ENCODE results near the gene SLC38A9.
"Not testable (repeated sequence)": the region's sequence is repeated elsewhere in the genome, so short reads cannot be mapped to it uniquely, and the experiment has no call there.

The SLC38A9 gene, protein sequence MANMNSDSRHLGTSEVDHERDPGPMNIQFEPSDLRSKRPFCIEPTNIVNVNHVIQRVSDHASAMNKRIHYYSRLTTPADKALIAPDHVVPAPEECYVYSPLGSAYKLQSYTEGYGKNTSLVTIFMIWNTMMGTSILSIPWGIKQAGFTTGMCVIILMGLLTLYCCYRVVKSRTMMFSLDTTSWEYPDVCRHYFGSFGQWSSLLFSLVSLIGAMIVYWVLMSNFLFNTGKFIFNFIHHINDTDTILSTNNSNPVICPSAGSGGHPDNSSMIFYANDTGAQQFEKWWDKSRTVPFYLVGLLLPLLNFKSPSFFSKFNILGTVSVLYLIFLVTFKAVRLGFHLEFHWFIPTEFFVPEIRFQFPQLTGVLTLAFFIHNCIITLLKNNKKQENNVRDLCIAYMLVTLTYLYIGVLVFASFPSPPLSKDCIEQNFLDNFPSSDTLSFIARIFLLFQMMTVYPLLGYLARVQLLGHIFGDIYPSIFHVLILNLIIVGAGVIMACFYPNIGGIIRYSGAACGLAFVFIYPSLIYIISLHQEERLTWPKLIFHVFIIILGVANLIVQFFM

DNA sequence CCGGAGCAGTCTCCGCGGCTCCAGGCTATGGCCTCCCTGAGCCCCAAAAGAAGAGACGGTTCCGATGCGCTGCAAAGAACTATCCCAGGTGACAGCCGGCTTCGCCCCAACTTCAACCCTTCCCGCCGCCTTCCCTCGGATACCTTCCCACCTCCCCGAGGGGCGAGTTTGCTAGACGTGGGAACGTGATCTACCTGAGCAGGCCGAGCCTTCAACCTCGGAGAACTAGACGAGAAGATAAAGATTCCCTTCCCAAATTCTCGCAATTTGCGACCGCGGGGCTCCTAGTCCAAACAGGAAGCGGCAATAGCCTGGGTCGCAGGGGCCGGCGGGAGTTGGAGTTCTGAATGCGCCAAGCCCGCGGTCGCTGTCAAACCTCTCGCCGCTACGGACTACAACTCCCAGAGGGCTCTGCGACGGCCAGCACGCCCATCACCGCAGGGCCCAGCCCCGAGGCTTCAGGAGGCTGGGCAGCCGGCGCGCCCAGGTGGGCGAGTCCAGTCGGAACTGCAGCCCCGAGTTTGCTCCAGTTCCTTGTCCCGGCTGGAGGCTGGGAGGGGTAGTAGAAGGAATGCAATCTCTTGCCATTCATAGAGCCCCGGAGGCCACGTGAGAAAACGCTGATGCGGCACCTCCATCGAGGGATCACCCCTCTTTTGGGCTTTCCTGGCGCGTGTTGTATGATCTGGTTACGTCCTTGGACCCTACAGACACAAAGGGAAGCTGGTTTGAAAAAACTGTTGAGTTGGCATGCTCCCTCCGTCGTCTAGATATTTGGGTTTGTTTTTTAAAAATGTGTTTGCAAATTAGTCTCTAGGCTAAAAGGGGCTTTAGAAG, at the start of gene SLC38A9:
Gene SLC38A9 (minus strand): TSS at position 302 of the 837 bp plus-strand sequence. CDS start 14,366 bp downstream, outside the sequence.
- in situ Hi-C loops (cut with HindIII; ENCODE audit: low sequenced_read_pairs), result no loop called here

DNA sequence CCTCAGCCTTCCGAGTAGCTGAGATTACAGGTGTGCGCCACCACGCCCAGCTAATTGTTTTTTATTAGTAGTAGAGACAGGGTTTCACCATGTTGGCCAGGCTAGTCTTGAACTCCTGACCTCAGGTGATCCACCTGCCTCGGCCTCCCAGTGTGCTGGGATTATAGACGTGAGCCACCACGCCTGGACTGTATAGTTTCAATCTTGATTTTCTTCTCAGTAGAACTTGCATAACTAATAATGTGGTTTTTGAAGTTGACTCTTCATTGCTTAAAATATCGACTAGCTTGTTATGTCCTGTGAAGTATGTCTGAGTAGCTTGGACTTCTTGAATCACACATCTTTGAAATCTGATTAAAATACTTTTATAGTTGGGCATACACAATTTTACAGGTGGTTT, 49.6 kb upstream of the SLC38A9 start:
- in situ Hi-C loops (cut with HindIII; ENCODE audit: low sequenced_read_pairs), result not testable (repeated sequence)

DNA sequence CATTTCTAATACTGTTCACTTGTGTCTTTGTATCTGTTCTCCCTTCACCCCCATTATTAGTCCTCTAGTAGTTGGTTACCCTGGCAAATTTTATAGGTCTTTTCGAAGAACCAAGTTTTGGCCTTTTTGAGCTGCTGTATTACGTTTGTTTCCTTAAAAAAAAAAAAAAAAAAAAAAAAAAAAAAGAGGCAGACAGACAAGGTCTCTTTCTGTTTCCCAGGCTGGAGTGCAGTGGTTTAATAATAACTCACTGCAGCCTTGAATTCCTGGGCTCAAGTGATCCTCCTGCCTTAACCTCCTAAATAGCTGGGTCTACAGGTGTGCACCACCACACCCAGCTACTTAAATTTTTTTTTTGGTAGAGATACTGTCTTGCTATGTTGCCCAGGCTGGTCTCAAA, 46.6 kb upstream of the SLC38A9 start:
- in situ Hi-C loops (cut with HindIII; ENCODE audit: low sequenced_read_pairs), result no loop called here

DNA sequence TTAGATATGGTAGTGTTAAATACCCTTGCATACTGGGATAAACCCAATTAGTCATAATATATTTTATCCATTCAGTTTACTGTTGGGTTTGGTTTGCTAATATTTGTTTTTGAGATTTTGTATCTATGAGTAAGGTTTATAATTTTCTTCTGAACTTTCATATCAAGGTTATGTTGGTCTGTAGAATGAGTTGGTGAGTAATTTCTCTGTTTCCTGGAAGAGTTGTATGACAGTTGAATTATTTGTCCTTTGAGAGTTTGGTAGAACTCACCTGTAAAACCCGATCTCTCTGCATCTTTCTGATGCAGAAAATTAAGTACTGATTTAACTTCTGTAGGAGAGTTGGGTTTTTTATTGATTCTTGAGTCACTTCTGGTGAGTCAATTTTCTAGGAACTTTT, 46.1 kb upstream of the SLC38A9 start:
- in situ Hi-C loops (cut with HindIII; ENCODE audit: low sequenced_read_pairs), result no loop called here

DNA sequence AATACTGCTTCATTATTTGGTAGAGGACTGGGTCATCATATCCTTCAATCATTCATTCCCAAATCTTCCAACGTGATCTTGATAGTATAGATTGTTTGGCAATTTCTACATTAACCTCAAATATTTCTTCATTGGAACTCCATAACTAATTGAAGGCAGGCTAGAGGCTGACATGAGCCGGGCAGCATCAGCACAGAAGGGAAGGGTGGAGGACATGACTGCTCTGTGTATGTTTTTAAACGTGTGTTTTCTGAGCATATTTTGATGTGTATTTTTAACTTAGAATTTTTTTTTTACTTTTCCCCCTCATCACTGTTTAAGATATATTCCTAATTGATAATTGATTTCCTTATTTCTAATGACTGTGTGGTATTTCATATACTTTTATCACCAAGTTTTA, 38.4 kb upstream of the SLC38A9 start:
- in situ Hi-C loops (cut with HindIII; ENCODE audit: low sequenced_read_pairs), result no loop called here

DNA sequence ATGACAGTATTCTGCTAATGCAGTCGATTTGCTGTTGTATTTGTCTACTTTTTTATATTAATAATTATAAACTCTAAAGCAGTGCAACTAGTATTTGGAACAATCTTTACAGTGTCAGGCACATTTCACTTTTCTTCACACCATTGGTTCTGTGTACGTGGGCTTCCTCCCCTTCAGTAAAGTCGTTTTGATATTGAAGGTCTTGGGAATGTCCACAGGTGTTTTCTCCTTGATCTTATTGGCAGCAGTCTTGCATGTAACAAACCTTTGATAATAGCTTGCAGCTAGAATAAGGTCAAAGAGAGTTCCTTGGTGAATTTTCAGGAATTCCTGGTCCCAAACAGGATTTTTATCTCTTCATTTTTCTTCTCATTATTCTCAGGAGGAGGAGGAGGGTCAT, 37.9 kb upstream of the SLC38A9 start:
- in situ Hi-C loops (cut with HindIII; ENCODE audit: low sequenced_read_pairs), result no loop called here

DNA sequence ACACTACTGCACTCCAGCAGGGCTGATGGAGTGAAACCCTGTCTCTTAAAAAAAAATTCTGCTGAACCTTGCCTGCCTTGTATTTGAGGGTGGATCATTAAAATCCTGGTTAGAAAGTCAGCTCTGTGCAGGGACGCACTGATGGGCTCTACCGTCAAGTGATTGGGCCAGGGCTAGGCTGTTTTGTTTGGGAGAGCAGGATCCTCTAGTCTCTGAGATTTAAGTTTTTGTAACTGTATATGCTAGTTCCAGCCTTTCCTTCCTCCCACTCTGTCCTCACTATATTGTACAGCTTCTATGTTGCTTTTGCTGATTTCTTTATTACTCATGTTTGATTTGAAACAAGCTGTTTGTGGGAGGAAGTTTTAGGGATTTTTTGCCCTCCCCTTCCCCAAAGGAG, 37.3 kb upstream of the SLC38A9 start:
- in situ Hi-C loops (cut with HindIII; ENCODE audit: low sequenced_read_pairs), result no loop called here

DNA sequence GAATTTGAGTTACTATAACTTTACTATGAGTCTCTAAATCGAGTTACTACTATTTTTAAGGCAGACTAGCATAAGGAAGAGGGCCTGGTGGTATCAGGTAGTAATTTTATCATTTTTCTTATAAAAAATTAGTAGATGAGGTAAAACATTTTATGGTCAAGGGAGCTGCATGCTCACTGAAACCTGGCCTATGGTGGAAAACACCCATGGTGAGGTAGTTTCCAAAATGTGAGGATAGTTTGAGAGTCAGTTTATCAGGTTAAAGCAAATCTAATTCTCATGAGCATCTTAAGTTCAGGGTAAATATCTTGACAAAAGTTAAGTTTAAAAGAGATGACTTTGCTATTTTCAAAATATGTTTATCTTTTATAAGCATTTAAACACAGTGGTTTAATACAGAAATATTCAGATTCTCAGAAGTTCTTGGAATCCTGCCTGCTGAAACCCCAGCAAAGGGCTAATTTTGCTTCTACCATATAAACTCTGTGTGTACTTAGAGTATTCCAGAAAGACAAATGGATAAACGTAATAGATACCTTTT, 35.7 kb upstream of the SLC38A9 start:
- in situ Hi-C loops (cut with HindIII; ENCODE audit: low sequenced_read_pairs), result no loop called here

DNA sequence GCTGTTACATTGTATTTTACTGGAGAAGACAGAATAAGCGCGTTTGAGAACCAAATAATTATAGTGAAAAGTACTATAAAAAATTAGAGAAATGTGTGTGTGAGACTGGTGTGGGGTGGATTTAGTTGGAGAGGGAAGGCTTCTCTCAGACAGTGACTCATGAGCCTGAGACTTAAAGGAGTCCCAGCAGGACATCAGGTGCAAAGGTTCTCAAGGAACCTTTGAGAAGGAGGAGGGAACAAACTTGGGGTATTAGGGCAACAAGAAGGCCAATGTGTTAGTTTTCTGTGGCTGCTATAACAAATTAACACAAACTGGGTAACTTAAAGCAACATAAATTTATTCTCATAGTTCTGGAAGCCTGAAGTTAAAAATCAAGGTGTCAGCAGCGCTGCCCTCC, 30.7 kb upstream of the SLC38A9 start:
- in situ Hi-C loops (cut with HindIII; ENCODE audit: low sequenced_read_pairs), result no loop called here

DNA sequence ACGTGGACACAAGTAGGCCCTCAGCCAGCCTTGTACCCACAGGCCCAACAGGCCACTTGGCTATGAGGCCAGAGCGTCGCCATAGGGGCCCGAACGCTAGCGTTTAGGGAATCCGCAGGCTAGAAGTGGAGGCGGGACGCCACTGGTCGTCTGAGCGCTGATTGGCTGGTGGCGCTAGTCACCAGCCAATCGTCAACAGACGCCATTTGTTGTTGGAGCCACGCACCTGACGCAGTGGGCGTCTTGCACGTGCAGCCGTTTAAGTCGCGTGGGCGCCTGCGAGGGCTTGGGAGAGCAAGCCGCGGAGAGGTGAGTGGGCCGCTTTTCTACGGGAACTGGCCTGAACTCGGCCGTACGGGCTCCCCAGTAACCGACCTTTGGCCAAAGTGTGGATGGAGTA, 25.7 kb upstream of the SLC38A9 start, which contains the start of gene DDX4:
Gene DDX4 (plus strand): TSS at position 269 of the 400 bp plus-strand sequence. CDS start 903 bp downstream, outside the sequence.
- in situ Hi-C loops (cut with HindIII; ENCODE audit: low sequenced_read_pairs), result no loop called here

DNA sequence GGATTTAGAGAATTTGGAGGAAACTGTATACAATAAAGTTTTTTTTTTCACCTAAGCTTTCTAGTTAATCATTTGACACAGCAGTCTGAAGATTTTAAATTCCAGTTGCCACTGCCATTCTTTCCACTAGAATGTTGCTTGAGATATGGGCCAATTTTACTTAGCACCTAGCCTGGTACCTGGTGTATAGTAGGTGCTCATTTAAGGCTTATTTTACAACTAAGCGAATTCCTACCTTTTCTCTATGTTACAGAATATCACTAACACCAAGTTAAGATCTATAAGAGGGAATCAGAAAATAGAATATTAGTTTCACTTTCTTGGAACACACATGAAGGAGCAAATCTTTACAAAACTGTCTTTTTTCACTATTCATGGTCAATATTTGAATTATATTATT, 22.5 kb upstream of the SLC38A9 start:
- in situ Hi-C loops (cut with HindIII; ENCODE audit: low sequenced_read_pairs), result no loop called here

DNA sequence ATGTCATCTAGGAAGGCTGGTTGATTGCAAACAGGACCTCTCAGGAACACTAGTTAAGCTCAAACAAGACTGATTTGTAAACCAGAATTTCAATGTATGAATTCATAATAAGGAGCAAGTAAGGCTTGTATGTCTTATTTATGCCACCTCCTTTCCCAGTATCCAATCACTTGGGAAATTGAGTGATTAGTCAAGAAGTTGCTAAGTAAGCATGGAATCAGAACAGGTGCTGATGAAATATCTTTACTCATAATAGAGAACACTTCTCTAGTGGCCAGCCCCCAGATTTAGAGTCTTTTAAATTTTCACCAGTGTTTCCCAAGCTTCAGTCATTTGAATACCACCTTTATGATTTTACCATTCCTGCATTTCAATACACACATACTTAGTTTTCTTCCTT, 20.5 kb upstream of the SLC38A9 start:
- in situ Hi-C loops (cut with HindIII; ENCODE audit: low sequenced_read_pairs), result no loop called here

DNA sequence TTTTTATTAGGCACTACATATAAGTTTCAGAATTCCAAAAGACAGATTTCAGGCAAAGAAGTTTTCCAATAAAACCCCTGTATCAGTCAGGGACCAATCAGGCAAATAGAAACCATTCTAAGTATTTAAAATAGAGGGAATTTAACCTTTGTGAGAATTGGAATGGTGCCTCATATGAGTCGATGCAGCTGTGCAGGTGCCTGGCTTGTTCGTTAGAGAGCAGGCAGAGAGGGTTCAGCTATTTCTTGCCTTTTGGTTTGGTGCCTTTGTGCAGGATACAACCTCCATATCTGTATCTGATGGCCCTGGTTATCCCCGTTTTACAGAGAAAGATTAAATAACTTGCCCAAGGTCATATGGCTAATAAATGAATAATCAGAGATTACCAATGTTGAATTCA, 19.7 kb upstream of the SLC38A9 start:
- in situ Hi-C loops (cut with HindIII; ENCODE audit: low sequenced_read_pairs), result no loop called here

DNA sequence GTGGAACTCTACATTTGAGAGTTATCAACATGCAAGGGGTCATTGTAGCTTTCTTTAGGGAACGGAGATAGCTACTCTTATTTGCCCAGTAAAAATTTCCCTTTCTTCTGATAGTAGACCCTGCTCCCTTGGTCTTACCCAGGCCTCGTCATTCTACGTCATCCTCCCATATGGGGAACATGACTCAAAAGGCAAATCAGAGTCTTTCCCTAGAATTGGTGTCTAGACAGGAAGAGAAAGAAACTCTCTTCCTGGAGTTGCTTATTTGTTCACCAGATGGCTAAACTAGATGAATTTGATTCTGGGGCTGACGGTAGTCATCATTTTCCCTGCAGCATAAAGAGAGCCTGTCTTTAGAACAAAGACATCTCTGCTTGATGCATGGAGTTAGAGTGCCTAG, 12.2 kb upstream of the SLC38A9 start:
- in situ Hi-C loops (cut with HindIII; ENCODE audit: low sequenced_read_pairs), result no loop called here

DNA sequence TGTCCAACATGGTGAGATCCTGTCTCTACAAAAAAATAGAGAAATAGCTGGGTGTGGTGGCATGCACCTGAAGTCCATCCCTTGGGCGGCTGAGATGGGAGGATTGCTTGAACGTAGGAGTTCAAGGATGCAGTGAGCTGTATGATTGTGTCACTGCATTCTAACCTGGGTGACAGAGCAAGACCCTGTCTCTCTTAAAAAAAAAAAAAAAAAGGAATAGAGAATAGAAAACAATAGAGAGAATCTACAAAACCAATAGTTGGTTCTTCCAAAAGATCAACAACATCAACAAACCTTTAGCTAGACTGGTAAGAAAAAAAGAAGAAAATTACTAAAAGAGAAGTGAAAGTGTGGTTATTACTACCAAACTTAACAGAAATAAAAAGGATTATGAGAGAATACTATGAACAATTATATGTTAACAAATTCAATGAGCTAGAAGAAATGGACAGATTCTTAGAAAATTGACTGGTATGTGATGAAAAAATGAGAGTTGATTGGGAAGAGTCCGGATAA, 8.1 kb upstream of the SLC38A9 start:
- in situ Hi-C loops (cut with HindIII; ENCODE audit: low sequenced_read_pairs), result no loop called here

DNA sequence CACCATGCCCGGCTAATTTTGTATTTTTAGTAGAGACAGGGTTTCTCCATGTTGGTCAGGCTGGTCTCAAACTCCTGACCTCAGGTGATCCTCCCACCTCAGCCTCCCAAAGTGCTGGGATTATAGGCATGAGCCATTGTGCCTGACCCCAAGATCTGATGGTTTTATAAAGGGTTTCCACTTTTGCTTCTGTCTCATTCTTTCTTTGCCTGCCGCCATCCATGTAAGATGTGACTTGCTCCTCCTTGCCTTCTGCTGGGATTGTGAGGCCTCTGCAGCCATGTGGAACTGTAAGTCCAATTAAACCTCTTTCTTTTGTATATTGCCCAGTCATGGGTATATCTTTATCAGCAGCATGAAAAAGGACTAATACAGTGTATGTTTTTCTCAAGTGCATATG, 6.9 kb upstream of the SLC38A9 start:
- in situ Hi-C loops (cut with HindIII; ENCODE audit: low sequenced_read_pairs), result not testable (repeated sequence)

DNA sequence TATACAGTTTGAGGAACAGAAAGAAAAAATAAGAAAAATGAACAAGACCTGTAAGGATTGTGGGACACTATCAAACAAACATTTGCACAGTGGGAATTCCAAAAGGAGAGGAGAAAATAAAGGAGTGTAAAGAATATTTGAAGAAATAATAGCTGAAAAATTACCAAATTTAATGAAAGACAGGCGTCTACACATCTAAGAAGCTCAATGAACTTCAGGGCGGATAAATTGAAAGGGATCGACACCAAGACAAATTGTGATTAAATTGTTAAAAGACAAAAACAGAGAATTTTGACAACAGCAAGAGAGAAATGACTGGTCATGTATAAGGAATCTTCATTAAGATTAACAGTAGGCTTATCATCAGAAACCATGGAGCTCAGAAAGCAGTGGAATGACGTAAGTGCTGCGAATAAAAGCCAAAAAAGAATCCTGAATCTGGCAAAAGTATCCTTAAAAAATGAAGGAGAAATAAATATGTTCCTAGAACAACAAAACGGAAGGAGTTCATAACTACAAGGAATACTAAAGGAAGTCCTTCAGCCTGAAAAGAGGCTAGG, 3.5 kb upstream of the SLC38A9 start:
- in situ Hi-C loops (cut with HindIII; ENCODE audit: low sequenced_read_pairs), result no loop called here

DNA sequence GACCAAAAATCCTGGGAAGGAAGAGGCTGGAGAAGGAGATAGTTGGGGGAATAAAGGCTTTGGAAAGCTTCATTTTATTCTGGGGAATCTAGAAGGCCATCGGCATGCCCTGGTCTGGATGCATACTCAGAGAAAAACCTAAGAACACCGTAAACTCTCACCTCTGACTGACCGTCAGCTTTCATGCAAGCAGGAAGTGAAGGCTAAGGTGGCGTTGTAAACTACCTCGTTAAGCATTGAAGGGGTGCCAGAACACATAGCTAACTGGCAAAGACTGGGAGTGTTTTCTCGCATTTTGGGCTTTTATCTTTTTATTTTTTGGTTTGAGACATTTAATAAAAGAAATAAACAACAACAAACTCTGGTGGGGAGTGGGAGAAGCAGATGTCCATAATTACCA, 2.6 kb upstream of the SLC38A9 start:
- in situ Hi-C loops (cut with HindIII; ENCODE audit: low sequenced_read_pairs), result no loop called here

DNA sequence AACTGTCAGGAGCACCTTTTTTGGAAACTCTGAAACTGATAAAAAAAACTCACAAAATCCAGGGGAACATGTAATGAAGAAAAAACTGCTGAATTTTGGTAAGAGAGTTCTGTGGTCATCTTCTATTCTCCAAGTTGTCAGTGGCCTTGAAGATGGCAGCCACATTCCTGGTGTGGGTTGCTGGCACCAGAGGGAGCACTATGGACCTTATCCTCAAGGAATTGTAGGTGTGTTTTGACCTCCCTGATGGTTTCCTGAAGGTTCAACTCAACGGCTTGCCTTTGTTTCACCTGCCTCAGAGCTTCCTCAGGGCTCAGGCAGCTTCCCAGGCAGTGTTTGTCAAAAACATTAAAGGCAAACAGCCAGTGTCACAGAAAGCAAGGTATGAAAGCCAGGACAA, 2.2 kb upstream of the SLC38A9 start:
- in situ Hi-C loops (cut with HindIII; ENCODE audit: low sequenced_read_pairs), result no loop called here

DNA sequence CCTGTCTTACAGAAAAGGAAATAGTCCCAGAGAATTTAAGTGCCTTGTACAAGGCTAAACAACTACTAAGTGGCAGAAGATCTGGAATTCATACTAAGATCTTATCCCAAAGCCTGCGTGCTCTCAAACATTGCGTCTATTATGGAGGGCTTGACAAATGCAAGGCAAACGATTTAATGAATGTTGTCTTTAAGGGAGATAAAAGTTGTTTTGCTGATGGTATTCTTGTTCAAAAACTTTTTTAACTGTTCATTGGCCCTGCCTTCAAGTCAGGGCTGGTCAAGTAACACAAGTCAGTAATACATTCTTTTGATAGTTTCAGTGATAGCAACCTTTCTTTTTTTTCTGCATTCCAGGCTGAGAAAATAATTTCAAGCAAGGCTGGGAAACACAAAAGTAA, 1.7 kb upstream of the SLC38A9 start:
- in situ Hi-C loops (cut with HindIII; ENCODE audit: low sequenced_read_pairs), result no loop called here

DNA sequence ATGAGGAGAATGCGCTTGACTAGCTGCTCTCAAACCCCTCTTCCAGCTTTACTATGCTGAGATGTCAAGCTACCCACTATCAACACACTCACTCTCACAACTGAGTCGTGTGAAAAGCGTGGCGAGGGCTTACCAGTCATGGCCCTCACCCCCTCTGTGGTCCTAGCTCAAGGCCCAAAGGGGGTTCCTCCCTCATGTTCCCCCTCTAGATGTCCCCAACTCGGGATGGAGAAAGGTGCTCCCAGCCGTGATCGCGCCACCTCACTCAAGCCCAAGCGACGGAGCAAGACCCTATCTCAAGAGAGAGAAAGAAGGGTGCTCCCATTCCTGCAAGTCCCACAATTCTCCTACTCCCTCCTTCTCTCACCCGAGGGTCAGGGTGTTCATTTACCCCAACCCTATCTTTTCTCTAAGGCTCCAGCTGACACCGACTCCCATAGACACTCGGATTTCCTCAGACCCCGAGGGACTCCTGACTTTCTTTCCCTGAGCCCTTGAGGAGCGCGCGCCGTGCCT, 559 bp downstream of the SLC38A9 start:
- in situ Hi-C loops (cut with HindIII; ENCODE audit: low sequenced_read_pairs), result no loop called here

All from DLD1 (cell line).